K562 (cell line): ENCODE measurements around the gene BLVRA.

ENCODE experiments used
- ARNT ChIP-seq, 2 experiments: fragments of 450-650 bp; IDR thresholded peaks; 2 replicates each; pipeline ENCODE4 v1.6.1; 2016; ENCODE audit warnings: mild to moderate bottlenecking in 1 of 2
- HCFC1 ChIP-seq: IDR thresholded peaks from 2 replicates; pipeline ENCODE4 v1.6.1; 2012; ENCODE audit warnings: low read depth, low read length, improper control_type of control experiment
- NFRKB ChIP-seq: fragments of 450-650 bp; IDR thresholded peaks from 2 replicates; pipeline ENCODE4 v1.6.1; 2016; ENCODE audit warnings: low read depth
- POLR2AphosphoS2 ChIP-seq: IDR thresholded peaks from 2 replicates; pipeline ENCODE4 v1.6.1; 2012; ENCODE audit warnings: low read length, improper control_type of control experiment
- RBM17 ChIP-seq: fragments of 200-400 bp; formaldehyde crosslinking; IDR thresholded peaks from 2 replicates; pipeline ENCODE4 v1.6.1; 2017; ENCODE audit warnings: low read depth, mild to moderate bottlenecking, low read length, borderline replicate concordance
- SMARCE1 ChIP-seq: fragments of 450-650 bp; IDR thresholded peaks from 2 replicates; pipeline ENCODE4 v1.7.1; 2016; ENCODE audit warnings: mild to moderate bottlenecking
- SNIP1 ChIP-seq: fragments of 450-650 bp; IDR thresholded peaks from 2 replicates; pipeline ENCODE4 v1.7.1; 2017; ENCODE audit warnings: low read depth, mild to moderate bottlenecking
- TAF15 ChIP-seq: fragments of 200-400 bp; formaldehyde crosslinking; IDR thresholded peaks from 2 replicates; pipeline ENCODE4 v1.6.1; 2017; ENCODE audit warnings: mild to moderate bottlenecking, low read depth, low read length, moderate library complexity
- ZNF140 ChIP-seq: fragments of 250-450 bp; sonication (Bioruptor Pico); IDR thresholded peaks from 2 replicates; pipeline ENCODE4 v1.8.0; 2021; ENCODE audit warnings: moderate library complexity, mild to moderate bottlenecking, inconsistent platforms
- ZNF224 ChIP-seq: sonication (generic); formaldehyde crosslinking; IDR thresholded peaks from 2 replicates; pipeline ENCODE4 v1.8.0; 2022; ENCODE audit warnings: mild to moderate bottlenecking, missing genetic modification reagents
- TF ChIP-seq, protein P1 (sequence below), 3 experiments: IDR thresholded peaks in 2 of 3; conservative IDR thresholded peaks in 1 of 3; 2 replicates each; pipeline ENCODE4 v1.5.1; 2011 to 2012; ENCODE audit warnings: low read length in 3 of 3, mild to moderate bottlenecking in 3 of 3, control low read depth in 2 of 3, improper control_type of control experiment in 1 of 3, inconsistent platforms in 1 of 3, low read depth in 1 of 3, mixed read lengths in 1 of 3, moderate library complexity in 1 of 3; ENCODE audit not compliant: insufficient read depth in 2 of 3

DNA sequence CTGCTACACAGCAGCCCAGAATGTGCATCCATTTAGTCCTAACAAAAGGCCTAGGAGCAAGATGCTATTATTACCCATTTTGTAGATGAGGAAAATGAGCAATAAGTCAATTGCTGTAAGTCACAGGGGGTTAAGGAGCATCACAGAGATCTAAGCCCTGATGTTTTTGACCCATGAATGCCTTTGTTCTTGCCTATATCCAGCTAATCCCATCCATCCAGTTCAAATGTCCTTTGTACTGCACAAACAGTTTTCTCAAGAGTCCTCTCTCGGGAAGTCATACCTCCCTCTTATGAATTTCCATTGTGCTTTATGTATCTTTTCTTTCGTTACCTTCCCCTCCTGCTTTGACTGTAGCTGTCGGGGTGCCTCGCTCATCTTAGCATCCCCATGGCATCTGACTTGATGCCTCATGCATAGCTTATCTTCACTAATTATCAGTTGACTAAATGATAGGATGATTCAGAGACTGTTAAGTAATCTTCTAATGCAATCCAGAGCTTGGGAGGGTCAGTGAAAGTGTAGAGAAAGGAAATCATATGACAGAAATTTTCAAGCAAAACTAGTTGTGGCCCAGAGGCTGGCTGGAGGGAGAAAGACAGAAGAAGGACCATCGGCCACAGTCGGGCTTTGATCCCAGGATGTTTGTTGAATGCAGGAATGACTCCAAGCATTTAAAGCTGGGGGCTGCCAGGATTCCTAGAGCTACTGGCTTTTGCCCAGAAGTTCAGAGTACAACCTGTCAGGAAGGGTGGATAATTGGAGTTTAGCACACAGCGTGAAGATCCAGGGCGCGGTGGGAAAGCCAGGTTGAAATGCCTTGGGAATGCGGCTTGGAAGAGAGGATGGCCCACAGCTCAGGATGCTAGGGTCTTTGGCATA, 23.5 kb downstream of the BLVRA start:
- TF ChIP-seq POLR2AphosphoS2: no peak
- no peak for TF ChIP-seq SMARCE1
- no peak for TF ChIP-seq ZNF140 (CRISPR knock-in tag)
- no peak for TF ChIP-seq ARNT (IDR thresholded peaks at IDR 0.05)
- no peak for TF ChIP-seq TAF15
- no peak for TF ChIP-seq HCFC1
- no peak for TF ChIP-seq NFRKB
- TF ChIP-seq, protein P1, sequence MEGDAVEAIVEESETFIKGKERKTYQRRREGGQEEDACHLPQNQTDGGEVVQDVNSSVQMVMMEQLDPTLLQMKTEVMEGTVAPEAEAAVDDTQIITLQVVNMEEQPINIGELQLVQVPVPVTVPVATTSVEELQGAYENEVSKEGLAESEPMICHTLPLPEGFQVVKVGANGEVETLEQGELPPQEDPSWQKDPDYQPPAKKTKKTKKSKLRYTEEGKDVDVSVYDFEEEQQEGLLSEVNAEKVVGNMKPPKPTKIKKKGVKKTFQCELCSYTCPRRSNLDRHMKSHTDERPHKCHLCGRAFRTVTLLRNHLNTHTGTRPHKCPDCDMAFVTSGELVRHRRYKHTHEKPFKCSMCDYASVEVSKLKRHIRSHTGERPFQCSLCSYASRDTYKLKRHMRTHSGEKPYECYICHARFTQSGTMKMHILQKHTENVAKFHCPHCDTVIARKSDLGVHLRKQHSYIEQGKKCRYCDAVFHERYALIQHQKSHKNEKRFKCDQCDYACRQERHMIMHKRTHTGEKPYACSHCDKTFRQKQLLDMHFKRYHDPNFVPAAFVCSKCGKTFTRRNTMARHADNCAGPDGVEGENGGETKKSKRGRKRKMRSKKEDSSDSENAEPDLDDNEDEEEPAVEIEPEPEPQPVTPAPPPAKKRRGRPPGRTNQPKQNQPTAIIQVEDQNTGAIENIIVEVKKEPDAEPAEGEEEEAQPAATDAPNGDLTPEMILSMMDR (IDR thresholded peaks at IDR 0.05 in 2 of 3, conservative IDR thresholded peaks at IDR 0.05 in 1 of 3; ENCODE audit: insufficient read depth in 2 of 3, low read depth in 1 of 3, low read length in 3 of 3): no peak
- no peak for TF ChIP-seq RBM17
- TF ChIP-seq ZNF224 (CRISPR knock-in tag): no peak
- no peak for TF ChIP-seq SNIP1
